Adipose tissue (tissue), 3 donors: ENCODE measurements around the gene SLC22A1. TPM values are rescaled to one million over a fixed set of nuclear protein-coding genes. Genes with fewer than 3 reads are reported as not detected.
"Not testable (repeated sequence)": the region's sequence is repeated elsewhere in the genome, so short reads cannot be mapped to it uniquely, and the experiment has no call there.

Experiments used
- H3K27ac ChIP-seq: one replicate; pipeline ENCODE4 v1.5.1; 2013; ENCODE audit warnings: low read depth, low read length
- WGBS, 3 donors: extraction: QIAGEN DNeasy Blood & Tissue Kit; methylation state at CpG; one replicate each; pipeline ENCODE4 v1.1.7; 2013; 5-methylcytosine and 5-hydroxymethylcytosine counted together
- polyA plus RNA-seq, 3 donors: library from polyadenylated mRNA; stranded (reverse); fragments of 200-250 nt; gene quantifications; one replicate each; pipeline ENCODE4 v1.2.3, GENCODE V29; 2013
- donor health status: healthy with polysubstance abuse.
- donor health status: Bipolar disorder and iron deficiency.
- donor health status: healthy.

The SLC22A1 gene
- polyA plus RNA-seq, 3 donors: 0.15 to 0.56 (median 0.55) TPM

GRCh38 chr6:160114536-160114935 lies 7.1 kb upstream of the SLC22A1 start:
- WGBS, 3 donors: 95 to 98% (median 98%) methylated on average over 7 to 29 of the region's 29 CpGs

DNA sequence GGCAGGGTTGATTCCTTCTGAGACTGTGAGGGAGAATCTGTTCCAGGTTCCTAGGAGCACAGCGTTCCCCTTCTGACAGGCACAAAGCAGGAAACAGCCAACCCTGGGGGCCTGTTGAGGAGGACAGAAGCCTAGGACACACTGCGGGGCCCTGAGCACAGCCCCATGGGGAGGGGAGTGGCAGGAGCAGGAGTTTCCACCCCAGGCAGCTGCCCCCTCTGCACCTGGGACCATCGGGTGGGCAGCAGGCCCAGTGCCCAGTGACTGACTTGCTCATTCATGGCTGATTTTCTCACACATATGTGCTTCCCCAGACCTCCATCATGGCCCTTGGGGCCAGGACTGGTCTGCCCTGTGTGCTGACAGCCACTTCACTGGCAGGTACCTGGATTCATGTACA lies 6.2 kb upstream of the SLC22A1 start:
- whole genome bisulfite sequencing, 3 donors: 86 to 97% (median 94%) methylated on average over 3 of the region's 3 CpGs
- H3K27ac ChIP-seq: no peak overlapping the region

More at GRCh38 chr6:160114536-160114935, 7.1 kb upstream of the SLC22A1 start:
- H3K27ac ChIP-seq: not testable (repeated sequence)

DNA sequence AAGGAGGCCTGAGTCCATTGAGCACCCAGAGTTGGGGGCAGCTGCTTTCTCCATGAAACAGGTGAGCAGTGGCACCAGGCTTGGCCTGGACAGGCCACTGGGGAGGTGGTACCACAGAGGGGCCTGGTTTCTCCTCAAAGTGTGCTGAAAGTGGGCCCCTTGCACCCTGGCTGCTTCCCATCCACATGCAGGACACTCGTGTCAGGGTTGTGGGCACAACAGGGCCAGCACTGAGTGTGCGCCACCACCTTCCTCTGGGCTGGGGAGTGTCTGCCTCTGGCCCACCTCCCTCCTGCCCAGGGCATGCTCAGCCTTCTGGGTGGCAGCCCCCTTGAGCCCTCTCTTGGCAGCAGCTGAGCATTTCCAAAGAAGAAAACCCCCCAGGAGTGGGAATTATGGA lies 5.2 kb upstream of the SLC22A1 start:
- H3K27ac ChIP-seq: no peak overlapping the region
- 97 to 100% (median 100%) methylated on average over 2 of the region's 2 CpGs for WGBS, 3 donors

GRCh38 chr6:160117137-160117536 lies 4.5 kb upstream of the SLC22A1 start:
- no peak overlapping the region for H3K27ac ChIP-seq
- 94 to 98% (median 95%) methylated on average over 6 of the region's 6 CpGs for WGBS, 3 donors

DNA sequence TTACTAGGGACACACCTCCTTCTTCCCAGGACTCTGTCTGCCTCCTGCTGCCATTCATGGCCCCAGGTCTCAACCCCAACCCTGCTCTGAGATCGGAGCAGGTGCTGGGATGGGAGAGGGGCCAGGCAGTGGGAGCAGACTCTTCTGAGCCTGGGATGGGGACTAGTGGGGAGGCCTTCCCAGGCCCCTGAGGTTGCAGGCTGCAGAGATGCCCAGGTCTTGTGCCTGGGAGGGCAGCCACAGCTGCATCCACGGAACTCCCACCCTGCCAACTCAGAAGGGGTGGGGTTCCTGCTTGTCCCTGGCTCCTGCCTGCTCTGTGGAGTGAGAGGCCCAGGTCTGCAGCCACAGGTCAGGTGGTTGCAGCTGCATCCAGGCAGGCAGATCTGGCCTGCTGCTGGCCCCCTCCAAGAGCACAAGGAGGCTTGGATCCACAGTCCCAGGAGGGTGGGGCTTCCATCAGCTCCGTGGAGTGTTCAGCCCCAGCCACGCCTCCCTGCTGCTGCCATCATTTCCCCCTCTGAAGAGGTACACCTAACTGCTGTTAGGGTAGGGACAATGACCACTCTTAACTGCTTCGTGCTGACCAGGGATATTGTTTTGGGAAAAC lies 2.9 kb upstream of the SLC22A1 start:
- 85 to 90% (median 86%) methylated on average over 5 of the region's 5 CpGs for WGBS, 3 donors
- H3K27ac ChIP-seq: no peak overlapping the region

- H3K27ac ChIP-seq: no peak overlapping the region
- 93 to 96% (median 96%) methylated on average over 1 of the region's 1 CpG for WGBS, 3 donors
Measured at GRCh38 chr6:160120087-160120486, 1.5 kb upstream of the SLC22A1 start.

DNA sequence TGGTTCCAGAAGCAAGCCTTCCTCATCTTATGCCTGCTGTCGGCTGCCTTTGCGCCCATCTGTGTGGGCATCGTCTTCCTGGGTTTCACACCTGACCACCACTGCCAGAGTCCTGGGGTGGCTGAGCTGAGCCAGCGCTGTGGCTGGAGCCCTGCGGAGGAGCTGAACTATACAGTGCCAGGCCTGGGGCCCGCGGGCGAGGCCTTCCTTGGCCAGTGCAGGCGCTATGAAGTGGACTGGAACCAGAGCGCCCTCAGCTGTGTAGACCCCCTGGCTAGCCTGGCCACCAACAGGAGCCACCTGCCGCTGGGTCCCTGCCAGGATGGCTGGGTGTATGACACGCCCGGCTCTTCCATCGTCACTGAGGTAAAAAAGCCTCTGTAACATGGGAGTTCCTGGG lies 366 bp downstream of the SLC22A1 start:
- WGBS, 3 donors: 94 to 96% (median 96%) methylated on average over 14 of the region's 14 CpGs
- no peak overlapping the region for H3K27ac ChIP-seq

DNA sequence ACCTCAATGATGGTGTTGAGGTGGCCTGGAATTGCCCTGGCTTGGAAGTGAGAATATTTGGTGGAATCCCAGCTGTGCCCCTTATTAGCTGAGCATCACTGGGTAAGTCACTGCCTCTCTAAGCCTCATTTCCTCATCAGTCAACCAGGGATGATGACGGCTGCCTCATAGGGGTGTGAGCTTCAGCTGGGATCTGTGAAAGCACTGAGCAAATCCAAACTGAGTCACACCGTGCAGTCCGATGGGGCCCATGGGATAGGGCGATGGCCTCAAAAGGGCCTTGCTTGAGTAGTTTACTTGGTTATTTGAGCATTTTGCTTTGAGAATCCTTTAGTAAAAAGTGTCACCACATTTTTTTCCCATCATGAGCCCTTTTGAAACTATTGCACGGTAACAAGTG lies 1.1 kb downstream of the SLC22A1 start:
- no peak overlapping the region for H3K27ac ChIP-seq
- 80 to 88% (median 86%) methylated on average over 5 of the region's 5 CpGs for WGBS, 3 donors

- H3K27ac ChIP-seq: no peak overlapping the region
Measured at GRCh38 chr6:160124007-160124406, 2.4 kb downstream of the SLC22A1 start.

GRCh38 chr6:160124605-160125004 lies 3.0 kb downstream of the SLC22A1 start:
- H3K27ac ChIP-seq: no peak overlapping the region
- 92 to 96% (median 95%) methylated on average over 5 of the region's 5 CpGs for WGBS, 3 donors

More at GRCh38 chr6:160124007-160124406, 2.4 kb downstream of the SLC22A1 start:
- 88 to 100% (median 97%) methylated on average over 2 of the region's 2 CpGs for WGBS, 3 donors

- WGBS, 3 donors: 63 to 94% (median 90%) methylated on average over 5 of the region's 5 CpGs
- H3K27ac ChIP-seq: not testable (repeated sequence)
Measured at GRCh38 chr6:160125105-160125504, 3.5 kb downstream of the SLC22A1 start.

DNA sequence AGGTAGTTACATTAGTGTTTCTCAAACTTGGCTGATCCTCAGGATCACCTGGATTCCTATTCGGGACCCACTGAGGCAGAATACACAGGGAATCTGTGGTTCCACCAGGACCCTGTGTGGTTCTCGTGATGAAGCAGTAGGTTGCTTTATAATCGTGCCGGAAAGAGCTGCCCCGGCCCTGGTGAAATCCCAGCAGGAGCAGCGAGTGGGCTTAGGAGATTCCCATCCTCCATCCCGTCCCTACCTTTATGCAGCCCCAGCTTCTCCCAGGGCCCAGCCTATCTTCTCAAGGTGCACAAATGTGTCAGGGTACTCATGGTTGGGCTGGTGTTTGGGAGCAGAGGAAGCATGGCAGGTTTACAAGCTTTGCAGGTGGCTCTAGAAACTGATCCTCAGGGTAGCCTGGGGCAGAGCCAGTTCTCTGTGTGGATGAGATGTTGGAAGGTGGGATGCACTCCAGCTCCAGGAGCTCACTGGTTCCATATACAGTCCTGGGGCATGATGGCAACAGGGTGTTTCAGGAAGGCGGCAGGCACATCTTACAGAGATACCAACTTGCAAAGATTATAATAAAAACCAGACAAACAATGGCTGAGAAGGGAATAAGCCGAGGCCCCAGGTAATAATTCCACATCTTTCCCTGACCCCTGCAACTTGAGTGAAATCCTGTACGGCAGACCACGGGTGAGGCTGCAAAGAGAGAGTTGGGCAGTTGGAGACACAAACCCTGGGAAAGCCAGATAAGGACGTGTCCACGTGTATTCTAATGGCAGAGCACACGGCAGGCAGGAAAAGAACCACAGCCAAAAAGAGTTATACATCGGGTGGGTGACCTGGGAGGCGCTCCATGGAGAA lies 5.9 kb downstream of the SLC22A1 start:
- H3K27ac ChIP-seq: no peak overlapping the region
- WGBS, 3 donors: 92 to 94% (median 93%) methylated on average over 16 of the region's 16 CpGs

DNA sequence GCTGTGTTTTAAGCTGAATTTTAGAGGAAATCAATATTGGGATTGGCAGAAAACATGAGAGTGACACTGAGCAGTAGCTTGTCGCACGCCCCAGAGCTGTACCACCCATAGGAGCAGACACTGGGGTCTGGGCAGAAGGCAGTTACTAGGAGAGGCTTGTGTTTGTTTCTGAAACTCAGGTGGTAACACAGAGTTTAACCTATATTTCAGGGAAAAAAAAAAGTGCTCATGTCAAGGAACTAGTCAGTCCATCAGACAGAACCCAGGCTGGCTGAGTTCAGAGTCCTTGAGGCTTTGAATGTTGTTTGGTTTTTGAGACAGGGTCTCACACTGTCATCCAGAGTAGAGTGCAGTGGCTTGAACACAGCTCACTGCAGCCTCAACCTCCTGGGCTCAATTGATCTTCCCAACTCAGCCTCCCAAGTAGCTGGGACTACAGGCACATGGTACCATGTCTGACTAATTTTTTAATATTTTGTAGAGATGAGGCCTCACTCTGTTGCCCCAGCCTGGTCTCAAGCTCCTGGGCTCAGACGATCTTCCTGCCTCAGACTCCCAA lies 6.6 kb downstream of the SLC22A1 start:
- 92 to 96% (median 93%) methylated on average over 3 of the region's 3 CpGs for WGBS, 3 donors

DNA sequence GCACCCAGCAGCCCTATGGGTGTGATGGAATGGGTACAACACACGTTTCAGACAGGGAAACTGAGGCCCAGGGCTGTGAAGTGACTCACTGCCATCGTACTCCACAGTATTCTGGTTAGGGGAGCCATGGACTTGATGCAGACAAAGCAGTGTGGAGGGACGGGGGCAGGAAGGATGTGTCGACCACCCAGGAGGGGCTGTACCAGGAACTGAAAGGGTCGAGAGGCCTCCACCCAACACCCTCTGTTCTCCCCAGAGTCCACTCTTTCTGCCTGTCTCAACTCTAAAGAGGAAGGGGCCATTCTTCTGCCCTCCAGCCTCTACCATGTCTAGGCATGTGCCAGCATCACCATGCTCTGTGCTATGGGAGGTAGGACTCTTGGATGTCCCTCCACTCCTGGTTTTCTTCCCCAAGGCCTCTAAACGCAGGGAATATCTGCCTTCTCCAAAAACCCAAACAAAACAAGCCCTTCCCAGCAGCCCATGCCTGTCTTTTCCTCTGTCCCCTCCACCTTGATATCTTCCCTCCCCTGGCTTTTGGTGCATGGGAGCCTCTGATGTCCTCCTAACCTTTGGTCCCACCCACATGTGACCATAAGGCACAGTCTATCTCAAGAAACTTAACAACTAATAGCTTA lies 7.4 kb downstream of the SLC22A1 start:
- no peak overlapping the region for H3K27ac ChIP-seq
- WGBS, 3 donors: 77 to 90% (median 83%) methylated on average over 6 of the region's 6 CpGs

More for the DNA sequence above, 6.6 kb downstream of the SLC22A1 start:
- no peak overlapping the region for H3K27ac ChIP-seq

GRCh38 chr6:160129881-160130615 lies 8.4 kb downstream of the SLC22A1 start:
- 84 to 95% (median 94%) methylated on average over 10 of the region's 10 CpGs for WGBS, 3 donors
- H3K27ac ChIP-seq: no peak overlapping the region

DNA sequence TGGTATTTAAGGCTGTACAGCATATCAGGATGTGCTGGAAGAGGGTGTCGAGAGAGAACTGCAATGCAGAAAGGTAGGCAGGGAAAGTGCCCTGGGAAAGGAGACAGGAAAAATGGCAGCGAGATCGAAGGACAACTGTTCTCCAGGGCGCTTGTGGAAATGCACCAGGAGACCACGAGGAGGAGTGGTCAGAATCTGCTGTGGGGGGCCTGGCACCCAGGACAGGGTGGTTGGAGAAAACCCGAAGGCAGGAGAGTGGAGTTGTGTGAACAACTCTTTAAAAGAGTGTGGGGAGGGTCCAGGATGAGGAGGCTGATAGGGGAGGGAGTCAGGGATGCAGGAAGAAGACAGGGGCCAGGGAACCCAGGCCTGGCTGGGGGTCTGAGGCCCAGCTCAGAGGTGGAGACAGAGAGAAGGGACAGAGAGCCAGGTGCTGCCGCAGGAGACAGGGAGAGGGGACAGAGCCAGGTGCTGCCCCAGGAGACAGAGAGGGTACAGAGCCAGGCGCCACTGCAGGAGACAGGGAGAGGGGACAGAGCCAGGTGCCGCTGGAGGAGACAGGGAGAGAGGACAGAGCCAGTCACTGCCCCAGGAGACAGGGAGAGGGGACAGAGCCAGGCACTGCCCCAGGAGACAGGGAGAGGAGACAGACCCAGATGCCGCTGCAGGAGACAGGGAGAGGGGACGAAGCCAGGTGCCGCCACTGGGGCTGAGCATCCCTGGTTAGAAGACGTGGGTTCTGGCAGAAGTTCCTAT lies 9.3 kb downstream of the SLC22A1 start:
- no peak overlapping the region for H3K27ac ChIP-seq
- 87 to 93% (median 88%) methylated on average over 13 of the region's 13 CpGs for WGBS, 3 donors

- 82 to 91% (median 88%) methylated on average over 19 of the region's 19 CpGs for WGBS, 3 donors
- no peak overlapping the region for H3K27ac ChIP-seq
Measured at GRCh38 chr6:160131636-160132296, 10.2 kb downstream of the SLC22A1 start.
